SK-N-SH (cell line): ENCODE results near the gene BORCS5. TPM values are rescaled to one million over a fixed set of nuclear protein-coding genes. Genes with fewer than 3 reads are reported as not detected.

Source experiments
- CTCF ChIA-PET: fragments of 300-600, 350-600 bp; formaldehyde crosslinking; extraction: SDS; loops from one replicate; lab custom pipeline; 2021; lab: Yijun Ruan, JAX
- POLR2A ChIA-PET: fragments of 350-600 bp; sonication (Branson Sonifier 250); formaldehyde crosslinking; extraction: SDS; loops from one replicate; lab custom pipeline; 2020; ENCODE audit warnings: antibody characterized with exemption, inconsistent platforms; lab: Yijun Ruan, JAX
- DNase-seq: peaks from one replicate; pipeline ENCODE4 v3.0.0; 2012
- H2AFZ ChIP-seq: fragments of 200-600 bp; sonication (generic); 2 replicates; pipeline ENCODE4 v1.8.1; 2016; ENCODE audit warnings: antibody characterized with exemption, mild to moderate bottlenecking, low read depth
- H3F3A ChIP-seq: fragments of 200-600 bp; sonication (generic); replicated peaks from 2 replicates; pipeline ENCODE3; 2016; ENCODE audit warnings: antibody characterized with exemption, mild to moderate bottlenecking; ENCODE audit not compliant: insufficient read depth
- H3K27ac ChIP-seq, 2 experiments: fragments of 200-500 bp in 1 of 2; fragments of 200-600 bp in 1 of 2; sonication (Bioruptor generic) in 1 of 2; sonication (generic), shearing (Covaris generic) in 1 of 2; 2 replicates each; pipeline versions ENCODE4 v1.5.1 to v1.6.1; 2014 to 2016; ENCODE audit warnings: low read depth in 2 of 2, inconsistent platforms in 1 of 2, low read length in 1 of 2, mild to moderate bottlenecking in 1 of 2, mixed read lengths in 1 of 2
- H3K27me3 ChIP-seq: fragments of 200-600 bp; sonication (generic), shearing (Covaris generic); 2 replicates; pipeline ENCODE4 v1.6.1; 2016; ENCODE audit warnings: mixed run types; ENCODE audit not compliant: insufficient read depth
- H3K36me3 ChIP-seq, 2 experiments: fragments of 200-500 bp in 1 of 2; fragments of 200-600 bp in 1 of 2; sonication (Bioruptor generic) in 1 of 2; sonication (generic) in 1 of 2; replicated peaks in 1 of 2; 2 replicates each; pipeline versions ENCODE3 to v1.5.1; 2014 to 2016; ENCODE audit warnings: low read length in 1 of 2, mild to moderate bottlenecking in 1 of 2; ENCODE audit not compliant: insufficient read depth in 2 of 2, control insufficient read depth in 1 of 2
- H3K4me1 ChIP-seq, 2 experiments: fragments of 200-500 bp in 1 of 2; fragments of 200-600 bp in 1 of 2; sonication (Bioruptor generic) in 1 of 2; sonication (generic), shearing (Covaris generic) in 1 of 2; 2 replicates each; pipeline versions ENCODE4 v1.5.1 to v1.6.1; 2014 to 2016; ENCODE audit warnings: low read depth in 1 of 2, low read length in 1 of 2, mixed run types in 1 of 2; ENCODE audit not compliant: insufficient read depth in 2 of 2, control insufficient read depth in 1 of 2
- H3K4me2 ChIP-seq: fragments of 200-600 bp; sonication (generic), shearing (Covaris generic); 2 replicates; pipeline ENCODE4 v1.6.1; 2017; ENCODE audit warnings: mixed run types
- H3K4me3 ChIP-seq, 2 experiments: fragments of 200-500 bp in 1 of 2; fragments of 200-600 bp in 1 of 2; sonication (Bioruptor generic) in 1 of 2; sonication (generic), shearing (Covaris generic) in 1 of 2; 2 replicates each; pipeline versions ENCODE4 v1.5.1 to v1.8.1; 2014 to 2016; ENCODE audit warnings: low read depth in 2 of 2, inconsistent platforms in 1 of 2, low read length in 1 of 2, mild to moderate bottlenecking in 1 of 2, mixed read lengths in 1 of 2, moderate library complexity in 1 of 2
- H3K79me2 ChIP-seq: fragments of 200-600 bp; sonication (generic); 2 replicates; pipeline ENCODE4 v1.8.1; 2017; ENCODE audit warnings: mild to moderate bottlenecking; ENCODE audit not compliant: insufficient read depth
- H3K9ac ChIP-seq: fragments of 200-600 bp; sonication (generic); 2 replicates; pipeline ENCODE4 v1.6.1; 2017; ENCODE audit warnings: mixed run types
- H3K9me2 ChIP-seq: fragments of 200-600 bp; sonication (generic); 2 replicates; pipeline ENCODE4 v1.6.1; 2017; ENCODE audit warnings: mixed run types
- H3K9me3 ChIP-seq: fragments of 200-600 bp; sonication (generic); 2 replicates; pipeline ENCODE4 v1.6.1; 2017; ENCODE audit warnings: mixed run types, mild to moderate bottlenecking, moderate library complexity
- H4K20me1 ChIP-seq: fragments of 200-600 bp; sonication (generic); 2 replicates; pipeline ENCODE4 v1.6.1; 2017; ENCODE audit warnings: mild to moderate bottlenecking, mixed run types; ENCODE audit not compliant: insufficient read depth
- ELF1 ChIP-seq: IDR thresholded peaks from 2 replicates; pipeline ENCODE4 v1.4.0; 2012
- FOXJ3 ChIP-seq: sonication (generic); formaldehyde crosslinking; IDR thresholded peaks from 2 replicates; pipeline ENCODE4 v1.5.1; 2020; ENCODE audit warnings: mild to moderate bottlenecking, missing genetic modification reagents
- FOXM1 ChIP-seq: IDR thresholded peaks from 2 replicates; pipeline ENCODE4 v1.4.0; 2012; ENCODE audit warnings: low read depth, mild to moderate bottlenecking
- GABPA ChIP-seq: IDR thresholded peaks from 2 replicates; pipeline ENCODE4 v1.4.0; 2012; ENCODE audit warnings: low read depth, mild to moderate bottlenecking
- IRF3 ChIP-seq: fragments of 150-350 bp; IDR thresholded peaks from 2 replicates; pipeline ENCODE4 v1.6.1; 2016; ENCODE audit warnings: mild to moderate bottlenecking, low read depth, low read length
- JUND ChIP-seq: IDR thresholded peaks from 2 replicates; pipeline ENCODE4 v1.4.0; 2012
- MXI1 ChIP-seq: IDR thresholded peaks from 2 replicates; pipeline ENCODE4 v1.6.1; 2012; ENCODE audit warnings: mild to moderate bottlenecking, low read depth, low read length, improper control_type of control experiment
- NFIC ChIP-seq: IDR thresholded peaks from 2 replicates; pipeline ENCODE4 v1.4.0; 2012; ENCODE audit warnings: borderline replicate concordance
- POLR2AphosphoS5 ChIP-seq: IDR thresholded peaks from 2 replicates; pipeline ENCODE4 v1.6.1; 2012; ENCODE audit warnings: low read depth, low read length
- RAD21 ChIP-seq: IDR thresholded peaks from 2 replicates; pipeline ENCODE4 v1.6.1; 2012; ENCODE audit warnings: mild to moderate bottlenecking, low read length
- RCOR1 ChIP-seq: fragments of 150-350 bp; IDR thresholded peaks from 2 replicates; pipeline ENCODE4 v1.6.1; 2017; ENCODE audit warnings: antibody characterized with exemption, low read length
- RFX5 ChIP-seq: IDR thresholded peaks from 2 replicates; pipeline ENCODE4 v1.6.1; 2012; ENCODE audit warnings: mild to moderate bottlenecking, improper control_type of control experiment, low read length
- SIN3A ChIP-seq: IDR thresholded peaks from 2 replicates; pipeline ENCODE4 v1.6.1; 2012; ENCODE audit warnings: low read depth, mild to moderate bottlenecking, low read length, moderate library complexity, borderline replicate concordance
- TAF1 ChIP-seq: IDR thresholded peaks from 2 replicates; pipeline ENCODE4 v1.6.1; 2012; ENCODE audit warnings: low read depth, mild to moderate bottlenecking, low read length, moderate library complexity, borderline replicate concordance
- TEAD4 ChIP-seq: IDR thresholded peaks from 2 replicates; pipeline ENCODE4 v1.4.0; 2012; ENCODE audit warnings: mild to moderate bottlenecking, borderline replicate concordance; ENCODE audit not compliant: insufficient read depth
- USF2 ChIP-seq: fragments of 150-350 bp; IDR thresholded peaks from 2 replicates; pipeline ENCODE4 v1.6.1; 2017; ENCODE audit warnings: antibody characterized with exemption, low read length, low read depth, borderline replicate concordance
- YY1 ChIP-seq: IDR thresholded peaks from 2 replicates; pipeline ENCODE4 v1.4.0; 2012; ENCODE audit warnings: low read depth, mild to moderate bottlenecking
- WGBS: methylation state at CpG from one replicate; pipeline ENCODE4 v1.1.6; 2017; ENCODE audit warnings: low lambda C conversion rate; 5-methylcytosine and 5-hydroxymethylcytosine counted together
- polyA plus RNA-seq, 3 experiments: library from polyadenylated mRNA; depleted of rRNA; stranded (reverse); fragments of >200 nt; gene quantifications; 2 replicates each; pipeline ENCODE4 v1.2.3, GENCODE V29; 2012
- TF ChIP-seq, protein P1 (sequence below): IDR thresholded peaks from 2 replicates; pipeline ENCODE4 v1.6.1; 2012; ENCODE audit warnings: mild to moderate bottlenecking, low read depth, low read length, moderate library complexity
- TF ChIP-seq, protein P2 (sequence below): IDR thresholded peaks from 2 replicates; pipeline ENCODE4 v1.4.0; 2012; ENCODE audit warnings: low read depth, borderline replicate concordance
- TF ChIP-seq, protein P3 (sequence below): fragments of 200-600 bp; sonication (generic); IDR thresholded peaks from 2 replicates; pipeline ENCODE4 v1.6.1; 2017; ENCODE audit warnings: antibody characterized with exemption, mild to moderate bottlenecking, moderate library complexity

Gene BORCS5
- polyA plus RNA-seq, 1 of the 3 experiments (the other 2 are of a cell fraction) = 16.3 TPM

GRCh38 chr12:12408265-12408690, 51.4 kb downstream of the BORCS5 start:
- WGBS = 96% methylated on average over 1 of the region's 1 CpG
- peaks cover 0 to 3% of the 10 kb centered on the region in 2 experiments for H3K36me3 ChIP-seq

More at GRCh38 chr12:12408265-12408690, 51.4 kb downstream of the BORCS5 start:
- TF ChIP-seq YY1 (no peak), GABPA (no peak), TAF1 (no peak), FOXM1 (no peak), RAD21 (no peak), JUND (no peak), TEAD4 (no peak), POLR2AphosphoS5 (no peak), FOXJ3 (no peak), USF2 (no peak), NFIC (no peak), RCOR1 (no peak), RFX5 (no peak), MXI1 (no peak), SIN3A (no peak), IRF3 (no peak), ELF1 (no peak)
- TF ChIP-seq, protein P1, sequence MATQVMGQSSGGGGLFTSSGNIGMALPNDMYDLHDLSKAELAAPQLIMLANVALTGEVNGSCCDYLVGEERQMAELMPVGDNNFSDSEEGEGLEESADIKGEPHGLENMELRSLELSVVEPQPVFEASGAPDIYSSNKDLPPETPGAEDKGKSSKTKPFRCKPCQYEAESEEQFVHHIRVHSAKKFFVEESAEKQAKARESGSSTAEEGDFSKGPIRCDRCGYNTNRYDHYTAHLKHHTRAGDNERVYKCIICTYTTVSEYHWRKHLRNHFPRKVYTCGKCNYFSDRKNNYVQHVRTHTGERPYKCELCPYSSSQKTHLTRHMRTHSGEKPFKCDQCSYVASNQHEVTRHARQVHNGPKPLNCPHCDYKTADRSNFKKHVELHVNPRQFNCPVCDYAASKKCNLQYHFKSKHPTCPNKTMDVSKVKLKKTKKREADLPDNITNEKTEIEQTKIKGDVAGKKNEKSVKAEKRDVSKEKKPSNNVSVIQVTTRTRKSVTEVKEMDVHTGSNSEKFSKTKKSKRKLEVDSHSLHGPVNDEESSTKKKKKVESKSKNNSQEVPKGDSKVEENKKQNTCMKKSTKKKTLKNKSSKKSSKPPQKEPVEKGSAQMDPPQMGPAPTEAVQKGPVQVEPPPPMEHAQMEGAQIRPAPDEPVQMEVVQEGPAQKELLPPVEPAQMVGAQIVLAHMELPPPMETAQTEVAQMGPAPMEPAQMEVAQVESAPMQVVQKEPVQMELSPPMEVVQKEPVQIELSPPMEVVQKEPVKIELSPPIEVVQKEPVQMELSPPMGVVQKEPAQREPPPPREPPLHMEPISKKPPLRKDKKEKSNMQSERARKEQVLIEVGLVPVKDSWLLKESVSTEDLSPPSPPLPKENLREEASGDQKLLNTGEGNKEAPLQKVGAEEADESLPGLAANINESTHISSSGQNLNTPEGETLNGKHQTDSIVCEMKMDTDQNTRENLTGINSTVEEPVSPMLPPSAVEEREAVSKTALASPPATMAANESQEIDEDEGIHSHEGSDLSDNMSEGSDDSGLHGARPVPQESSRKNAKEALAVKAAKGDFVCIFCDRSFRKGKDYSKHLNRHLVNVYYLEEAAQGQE = no peak
- TF ChIP-seq, protein P2, sequence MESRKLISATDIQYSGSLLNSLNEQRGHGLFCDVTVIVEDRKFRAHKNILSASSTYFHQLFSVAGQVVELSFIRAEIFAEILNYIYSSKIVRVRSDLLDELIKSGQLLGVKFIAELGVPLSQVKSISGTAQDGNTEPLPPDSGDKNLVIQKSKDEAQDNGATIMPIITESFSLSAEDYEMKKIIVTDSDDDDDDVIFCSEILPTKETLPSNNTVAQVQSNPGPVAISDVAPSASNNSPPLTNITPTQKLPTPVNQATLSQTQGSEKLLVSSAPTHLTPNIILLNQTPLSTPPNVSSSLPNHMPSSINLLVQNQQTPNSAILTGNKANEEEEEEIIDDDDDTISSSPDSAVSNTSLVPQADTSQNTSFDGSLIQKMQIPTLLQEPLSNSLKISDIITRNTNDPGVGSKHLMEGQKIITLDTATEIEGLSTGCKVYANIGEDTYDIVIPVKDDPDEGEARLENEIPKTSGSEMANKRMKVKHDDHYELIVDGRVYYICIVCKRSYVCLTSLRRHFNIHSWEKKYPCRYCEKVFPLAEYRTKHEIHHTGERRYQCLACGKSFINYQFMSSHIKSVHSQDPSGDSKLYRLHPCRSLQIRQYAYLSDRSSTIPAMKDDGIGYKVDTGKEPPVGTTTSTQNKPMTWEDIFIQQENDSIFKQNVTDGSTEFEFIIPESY = no peak
- TF ChIP-seq, protein P3, sequence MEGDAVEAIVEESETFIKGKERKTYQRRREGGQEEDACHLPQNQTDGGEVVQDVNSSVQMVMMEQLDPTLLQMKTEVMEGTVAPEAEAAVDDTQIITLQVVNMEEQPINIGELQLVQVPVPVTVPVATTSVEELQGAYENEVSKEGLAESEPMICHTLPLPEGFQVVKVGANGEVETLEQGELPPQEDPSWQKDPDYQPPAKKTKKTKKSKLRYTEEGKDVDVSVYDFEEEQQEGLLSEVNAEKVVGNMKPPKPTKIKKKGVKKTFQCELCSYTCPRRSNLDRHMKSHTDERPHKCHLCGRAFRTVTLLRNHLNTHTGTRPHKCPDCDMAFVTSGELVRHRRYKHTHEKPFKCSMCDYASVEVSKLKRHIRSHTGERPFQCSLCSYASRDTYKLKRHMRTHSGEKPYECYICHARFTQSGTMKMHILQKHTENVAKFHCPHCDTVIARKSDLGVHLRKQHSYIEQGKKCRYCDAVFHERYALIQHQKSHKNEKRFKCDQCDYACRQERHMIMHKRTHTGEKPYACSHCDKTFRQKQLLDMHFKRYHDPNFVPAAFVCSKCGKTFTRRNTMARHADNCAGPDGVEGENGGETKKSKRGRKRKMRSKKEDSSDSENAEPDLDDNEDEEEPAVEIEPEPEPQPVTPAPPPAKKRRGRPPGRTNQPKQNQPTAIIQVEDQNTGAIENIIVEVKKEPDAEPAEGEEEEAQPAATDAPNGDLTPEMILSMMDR = no peak
- Histone ChIP-seq H3K9me2 (no peaks in the 10 kb centered on the region), H2AFZ (no peak overlapping the region), H4K20me1 (no peaks in the 10 kb centered on the region), H3K4me1 (peaks cover 0 to 3% of the 10 kb centered on the region in 2 experiments; a peak in 2 of 4 replicates), H3K4me2 (no peak overlapping the region), H3K9me3 (no peaks in the 10 kb centered on the region), H3K9ac (no peak overlapping the region), H3K27me3 (no peaks in the 10 kb centered on the region), H3K4me3 (no peak overlapping the region), H3K79me2 (no peaks in the 10 kb centered on the region), H3F3A (no peaks in the 10 kb centered on the region), H3K27ac (no peak overlapping the region)
- no peak for DNase-seq
- ChIA-PET POLR2A (no interaction called here), CTCF (no interaction called here)
